ENCODE measurements around the gene MAX. TPM values are rescaled to one million over a fixed set of nuclear protein-coding genes. Genes with fewer than 3 reads are reported as not detected.

Gene MAX
- total and polyA plus RNA-seq, 2 of the 13 experiments (the other 11 are each of a cell fraction or from before 2014, with no cell fraction given), result 28.5 to 29.3 TPM

GRCh38 chr14:65077318-65077717 is 25.0 kb downstream of the MAX start:
- ChIA-PET CTCF (ENCODE audit: low intra/inter-chr PET ratio, low total read pairs) (no interaction called here), POLR2A (no interaction called here)
- H3K9ac ChIP-seq (ENCODE audit: insufficient read depth, low read depth, low read length), result no peak overlapping the region
- WGBS (ENCODE audit: low lambda C conversion rate), result 91% methylated on average over 2 of the region's 2 CpGs
- peaks cover 35% of the 10 kb centered on the region for H3K4me1 ChIP-seq (ENCODE audit: insufficient read depth, low read length)
- no peak for TF ChIP-seq SRF (IDR thresholded peaks at IDR 0.05; ENCODE audit: low read depth, low read length)
- TF ChIP-seq PBX2 (CRISPR knock-in tag; IDR thresholded peaks at IDR 0.05), result no peak
- no peak for TF ChIP-seq PAWR (CRISPR knock-in tag; IDR thresholded peaks at IDR 0.05; ENCODE audit: borderline replicate concordance)
- no peak for TF ChIP-seq SETDB1 (CRISPR knock-in tag; IDR thresholded peaks at IDR 0.05; ENCODE audit: borderline replicate concordance)
- no peak for TF ChIP-seq MAZ (IDR thresholded peaks at IDR 0.05; ENCODE audit: borderline replicate concordance, low read depth, low read length)
- no peak for TF ChIP-seq MAZ (CRISPR knock-in tag; IDR thresholded peaks at IDR 0.05; ENCODE audit: low read depth)
- TF ChIP-seq ZSCAN29 (CRISPR knock-in tag; conservative IDR thresholded peaks at IDR 0.05), result no peak
- no peak for TF ChIP-seq RXRA (CRISPR knock-in tag; IDR thresholded peaks at IDR 0.05)
- TF ChIP-seq HDAC1 (CRISPR knock-in tag; IDR thresholded peaks at IDR 0.05), result no peak
- TF ChIP-seq, protein P1, sequence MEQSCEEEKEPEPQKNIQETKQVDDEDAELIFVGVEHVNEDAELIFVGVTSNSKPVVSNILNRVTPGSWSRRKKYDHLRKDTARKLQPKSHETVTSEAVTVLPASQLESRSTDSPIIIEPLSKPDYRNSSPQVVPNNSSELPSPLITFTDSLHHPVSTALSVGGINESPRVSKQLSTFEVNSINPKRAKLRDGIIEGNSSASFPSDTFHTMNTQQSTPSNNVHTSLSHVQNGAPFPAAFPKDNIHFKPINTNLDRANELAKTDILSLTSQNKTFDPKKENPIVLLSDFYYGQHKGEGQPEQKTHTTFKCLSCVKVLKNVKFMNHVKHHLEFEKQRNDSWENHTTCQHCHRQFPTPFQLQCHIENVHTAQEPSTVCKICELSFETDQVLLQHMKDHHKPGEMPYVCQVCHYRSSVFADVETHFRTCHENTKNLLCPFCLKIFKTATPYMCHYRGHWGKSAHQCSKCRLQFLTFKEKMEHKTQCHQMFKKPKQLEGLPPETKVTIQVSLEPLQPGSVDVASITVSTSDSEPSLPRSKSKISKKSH (CRISPR knock-in tag; IDR thresholded peaks at IDR 0.05; ENCODE audit: borderline replicate concordance), result no peak
- BruUV-seq (replicated peaks), result no TSS peak
- no peaks in the 10 kb centered on the region for H3K27me3 ChIP-seq (ENCODE audit: control insufficient read depth in 1 of 2, insufficient read depth in 2 of 2, low read length in 2 of 2)
- in situ Hi-C loops (cut with HindIII; ENCODE audit: extremely low pct_ligation_motif_present, low pct_unique_long_range_greater_than_20kb) (no loop called here), intact Hi-C loops (cut with micrococcal nuclease; ENCODE audit: unreplicated experiment) (no loop called here)
- no peaks in the 10 kb centered on the region for H3K9me3 ChIP-seq (ENCODE audit: low read length)
- H3K4me2 ChIP-seq (ENCODE audit: low read depth, low read length), result no peak overlapping the region
- no peak overlapping the region for H3K27ac ChIP-seq (ENCODE audit: extremely low read length, insufficient read depth, low read length)
- FAIRE-seq, result no peak
- no peak overlapping the region for H2AFZ ChIP-seq (ENCODE audit: low read length)
- no peak overlapping the region for H3K4me3 ChIP-seq (replicated peaks in 1 of 3; ENCODE audit: insufficient read depth in 1 of 3, low read depth in 2 of 3, low read length in 3 of 3)
- no peak for ATAC-seq
- no peak for DNase-seq (ENCODE audit: low spot score)
- H4K20me1 ChIP-seq (ENCODE audit: insufficient read depth, low read length), result 0 out of 2 replicates have a peak, but pooled peaks cover 5% of the 10 kb centered on the region
- no peaks in the 10 kb centered on the region for H3K79me2 ChIP-seq (ENCODE audit: insufficient read depth, low read length)
- peaks cover 12 to 62% of the 10 kb centered on the region in 2 experiments for H3K36me3 ChIP-seq (replicated peaks in 1 of 2; ENCODE audit: control insufficient read depth in 1 of 2, insufficient read depth in 2 of 2, low read length in 2 of 2)

Data from HepG2 (cell line).